Stomach (tissue), 19 donors: ENCODE measurements around the gene PNCK. TPM values are rescaled to one million over a fixed set of nuclear protein-coding genes. Genes with fewer than 3 reads are reported as not detected.

Experiments used
- DNase-seq, 2 donors: peaks; one replicate each; pipeline versions ENCODE4 v3.0.0 to v3.0.0-alpha.2; 2013 to 2019
- H3K27ac ChIP-seq, 5 donors: fragments of 200-600 bp in 4 of 5; sonication (generic) in 4 of 5; one replicate each; pipeline ENCODE4 v1.5.1; 2013 to 2019; ENCODE audit warnings: mild to moderate bottlenecking in 1 of 5, moderate library complexity in 1 of 5
- H3K27me3 ChIP-seq, 3 donors: fragments of 200-600 bp; sonication (generic); one replicate each; pipeline ENCODE4 v1.5.1; 2017 to 2019; ENCODE audit warnings: mixed run types in 1 of 3
- H3K36me3 ChIP-seq, 4 donors: fragments of 200-600 bp; sonication (generic); 1 replicate in 3 of 4; 2 replicates in 1 of 4; pipeline ENCODE4 v1.5.1; 2016 to 2019
- H3K4me1 ChIP-seq, 4 donors: fragments of 200-600 bp; sonication (generic); one replicate each; pipeline ENCODE4 v1.5.1; 2016 to 2019
- H3K4me3 ChIP-seq, 4 donors: fragments of 200-600 bp; sonication (generic) in 3 of 4; one replicate each; pipeline ENCODE4 v1.5.1; 2016 to 2019; ENCODE audit warnings: mild to moderate bottlenecking in 1 of 4
- H3K9me3 ChIP-seq, 4 donors: fragments of 200-600 bp; sonication (generic); one replicate each; pipeline ENCODE4 v1.5.1; 2016 to 2019
- EP300 ChIP-seq: sonication (generic); formaldehyde crosslinking; IDR thresholded peaks from one replicate; pipeline ENCODE4 v1.6.1; 2017; ENCODE audit warnings: antibody characterized with exemption
- POLR2A ChIP-seq, 4 donors: fragments of 450-650 bp; IDR thresholded peaks; one replicate each; pipeline ENCODE4 v1.6.1; 2016; ENCODE audit warnings: antibody characterized with exemption in 4 of 4, control low read depth in 2 of 4, mild to moderate bottlenecking in 1 of 4, moderate library complexity in 1 of 4
- POLR2AphosphoS5 ChIP-seq, 3 donors: sonication (generic); formaldehyde crosslinking; IDR thresholded peaks; one replicate each; pipeline ENCODE4 v1.6.1; 2016; ENCODE audit warnings: antibody characterized with exemption in 3 of 3
- WGBS, 5 donors: extraction: QIAGEN DNeasy Blood & Tissue Kit in 3 of 5; methylation state at CpG; one replicate each; pipeline versions ENCODE4 v1.1.5 to v1.1.7; 2013 to 2018; 5-methylcytosine and 5-hydroxymethylcytosine counted together
- intact Hi-C: fragments of 100-400 bp; cut with DNase I; formaldehyde crosslinking; loops from one replicate; pipeline ENCODE4 v1.15.1; 2023; ENCODE audit warnings: low total_unique reads
- long read RNA-seq, 10 donors: transcript quantifications; one replicate each; lab custom pipeline, GENCODE V29; 2026
- polyA plus RNA-seq, 3 donors: library from polyadenylated mRNA; stranded (reverse); fragments of 200-250 nt; gene quantifications; one replicate each; pipeline ENCODE4 v1.2.3, GENCODE V29; 2013
- total RNA-seq, 5 donors: library from RNA; depleted of rRNA; stranded (reverse); fragments of >200 nt; gene quantifications; one replicate each; pipeline versions ENCODE4 v1.1.0 to v1.2.3, GENCODE V29; 2014 to 2016
- TF ChIP-seq, protein P1 (sequence below), 7 experiments: fragments of 450-650 bp in 4 of 7; fragments of 200-600 bp in 3 of 7; sonication (generic) in 3 of 7; IDR thresholded peaks; one replicate each; pipeline ENCODE4 v1.5.1; 2016 to 2019; ENCODE audit warnings: antibody characterized with exemption in 7 of 7, control low read depth in 2 of 7, mild to moderate bottlenecking in 1 of 7
- donor health status: healthy with polysubstance abuse.
- donor health status: Bipolar disorder and iron deficiency.
- donor health status: healthy.

PNCK gene
- total RNA-seq (10 to 100 TPM in 2 of 5 donors, 1 to 10 TPM in 2, under 1 TPM in 1; 0.87 to 21.0 (median 8.3) TPM), polyA plus RNA-seq (10 to 100 TPM in 1 of 3 donors, under 1 TPM in 1, not detected in 1; 0.44 to 14.9 TPM)
- long read RNA-seq, donor 1, partial matches to known transcripts, result 0 of 5 reads
- long read RNA-seq, donor 1, other reads (novel, unspliced or antisense), result 0 of 5 reads
- long read RNA-seq, donor 2, transcript PNCK-201 (12 exons, 1,508 nt), result major isoform, 8 of 53 reads
- long read RNA-seq, donor 2, partial matches to known transcripts, result 44 of 53 reads
- long read RNA-seq, donor 2, other reads (novel, unspliced or antisense), result 0 of 53 reads
- long read RNA-seq, donor 3, result 0 reads
- long read RNA-seq, donor 4, partial matches to known transcripts, result 0 of 1 reads
- long read RNA-seq, donor 4, other reads (novel, unspliced or antisense), result 0 of 1 reads
- long read RNA-seq, donor 5, partial matches to known transcripts, result 30 of 31 reads
- long read RNA-seq, donor 5, other reads (novel, unspliced or antisense), result 0 of 31 reads
- long read RNA-seq, donor 6, transcript PNCK-201 (12 exons, 1,508 nt), result major isoform, 9 of 16 reads
- long read RNA-seq, donor 6, partial matches to known transcripts, result 7 of 16 reads
- long read RNA-seq, donor 6, other reads (novel, unspliced or antisense), result 0 of 16 reads
- long read RNA-seq, donor 7, transcript PNCK-201 (12 exons, 1,508 nt), result major isoform, 12 of 18 reads
- long read RNA-seq, donor 7, partial matches to known transcripts, result 5 of 18 reads
- long read RNA-seq, donor 7, other reads (novel, unspliced or antisense), result 0 of 18 reads
- long read RNA-seq, donor 8, partial matches to known transcripts, result 11 of 11 reads
- long read RNA-seq, donor 8, other reads (novel, unspliced or antisense), result 0 of 11 reads
- long read RNA-seq, donor 9, partial matches to known transcripts, result 35 of 37 reads
- long read RNA-seq, donor 9, other reads (novel, unspliced or antisense), result 0 of 37 reads
- long read RNA-seq, donor 10, partial matches to known transcripts, result 17 of 21 reads
- long read RNA-seq, donor 10, other reads (novel, unspliced or antisense), result 0 of 21 reads

DNA sequence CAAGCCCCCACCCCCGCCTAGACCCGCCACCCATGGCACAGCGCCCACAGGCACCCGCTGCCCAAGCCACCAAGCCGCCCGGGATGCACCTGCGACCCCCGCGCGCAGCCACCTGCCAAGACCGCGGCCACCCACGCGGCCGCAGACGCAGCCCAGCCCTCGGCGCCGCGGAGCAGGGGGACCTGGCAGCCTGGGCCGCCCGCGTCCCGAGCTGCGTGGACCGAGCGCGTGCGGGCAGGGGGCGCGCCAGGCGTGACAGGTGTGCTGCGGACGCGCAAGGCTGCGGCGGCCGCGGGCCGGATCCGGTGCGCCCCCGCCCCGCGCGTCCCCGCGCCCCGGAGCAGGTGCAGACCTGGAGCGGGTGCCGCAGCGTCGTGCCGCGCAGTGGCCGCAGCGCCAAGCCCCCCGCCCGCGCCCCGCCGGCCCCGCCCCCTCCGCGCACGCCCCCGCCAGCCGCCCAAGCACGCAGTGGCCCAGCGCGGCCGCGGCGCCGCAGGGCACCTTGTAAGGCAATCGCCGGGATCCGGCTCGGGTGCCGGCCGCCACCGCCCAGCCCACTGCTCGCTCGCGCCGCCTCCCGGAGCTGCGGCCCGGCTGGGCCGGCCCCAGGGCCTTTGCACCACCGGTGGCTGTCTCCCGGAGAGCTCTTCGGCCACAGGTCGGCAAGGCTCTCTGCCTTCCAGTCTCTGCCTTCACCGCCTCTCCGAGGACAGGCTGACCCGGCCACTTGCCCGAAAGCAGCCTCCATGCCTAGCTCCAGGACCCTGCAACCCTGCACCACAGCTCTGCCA is at the start of gene PNCK:
TSS of gene PNCK (minus strand) at position 386 of the 791 bp plus-strand sequence. CDS start 737 bp downstream, outside the sequence.
- peak in 1 of 2 donors; percentile 54 for DNase-seq
- Histone ChIP-seq H3K27ac (no peak within 1 kb of the TSS), H3K9me3 (no peaks in the 10 kb centered on the region), H3K4me1 (peaks cover 0 to 5% (median 0%) of the 10 kb centered on the region in 4 donors), H3K36me3 (no peaks in the 10 kb centered on the region), H3K4me3 (peak within 1 kb of the TSS in 2 of 4 donors; percentile 24 to 33), H3K27me3 (peaks cover 0 to 41% (median 35%) of the 10 kb centered on the region in 3 donors)
- 9 to 54% (median 10%) methylated on average over 2 to 72 of the region's 98 CpGs for WGBS, 5 donors
- intact Hi-C loops, result no loop called here
- no peak for TF ChIP-seq POLR2A (IDR thresholded peaks at IDR 0.05)
- TF ChIP-seq, protein P1, sequence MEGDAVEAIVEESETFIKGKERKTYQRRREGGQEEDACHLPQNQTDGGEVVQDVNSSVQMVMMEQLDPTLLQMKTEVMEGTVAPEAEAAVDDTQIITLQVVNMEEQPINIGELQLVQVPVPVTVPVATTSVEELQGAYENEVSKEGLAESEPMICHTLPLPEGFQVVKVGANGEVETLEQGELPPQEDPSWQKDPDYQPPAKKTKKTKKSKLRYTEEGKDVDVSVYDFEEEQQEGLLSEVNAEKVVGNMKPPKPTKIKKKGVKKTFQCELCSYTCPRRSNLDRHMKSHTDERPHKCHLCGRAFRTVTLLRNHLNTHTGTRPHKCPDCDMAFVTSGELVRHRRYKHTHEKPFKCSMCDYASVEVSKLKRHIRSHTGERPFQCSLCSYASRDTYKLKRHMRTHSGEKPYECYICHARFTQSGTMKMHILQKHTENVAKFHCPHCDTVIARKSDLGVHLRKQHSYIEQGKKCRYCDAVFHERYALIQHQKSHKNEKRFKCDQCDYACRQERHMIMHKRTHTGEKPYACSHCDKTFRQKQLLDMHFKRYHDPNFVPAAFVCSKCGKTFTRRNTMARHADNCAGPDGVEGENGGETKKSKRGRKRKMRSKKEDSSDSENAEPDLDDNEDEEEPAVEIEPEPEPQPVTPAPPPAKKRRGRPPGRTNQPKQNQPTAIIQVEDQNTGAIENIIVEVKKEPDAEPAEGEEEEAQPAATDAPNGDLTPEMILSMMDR (IDR thresholded peaks at IDR 0.05), result no peak
- no peak for TF ChIP-seq POLR2AphosphoS5 (IDR thresholded peaks at IDR 0.05)
- no peak for TF ChIP-seq EP300

DNA sequence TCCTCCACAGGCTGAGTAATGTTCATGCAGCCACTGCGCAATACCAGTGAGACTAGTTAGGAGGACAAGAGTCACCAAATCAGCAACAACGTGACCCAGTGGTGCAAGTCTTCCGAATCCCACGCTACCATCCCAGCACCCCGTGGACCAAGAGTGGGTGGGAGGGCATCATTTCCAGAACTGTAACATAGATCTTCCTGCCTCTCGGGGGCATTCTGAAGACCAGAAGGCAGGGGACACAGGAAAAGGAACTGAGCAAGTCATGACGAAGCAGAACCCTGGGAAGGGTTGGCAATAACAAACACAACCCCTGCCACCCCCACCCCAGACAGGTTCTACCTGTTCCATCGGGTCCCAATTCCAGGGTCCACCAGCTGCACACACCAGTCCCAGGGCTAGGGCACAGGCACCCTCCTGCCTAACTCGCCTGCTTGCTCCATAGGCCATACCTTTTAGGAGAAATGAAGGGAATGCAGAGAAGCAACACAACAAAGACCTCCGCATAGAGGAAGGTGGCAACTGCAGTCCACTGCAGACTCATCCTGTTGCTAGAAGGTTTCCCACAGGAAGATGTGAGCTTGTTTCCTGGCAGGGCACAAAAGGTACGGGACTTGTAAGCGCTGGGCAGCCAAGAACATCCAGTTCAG is 49.2 kb upstream of the PNCK start:
- H3K36me3 ChIP-seq, result peaks cover 5 to 33% (median 30%) of the 10 kb centered on the region in 4 donors
- peak in 1 of 2 donors; percentile 52 for DNase-seq
- 20 to 56% (median 27%) methylated on average over 11 to 12 of the region's 12 CpGs for WGBS, 5 donors
- peaks cover 0 to 15% (median 4%) of the 10 kb centered on the region in 4 donors for H3K9me3 ChIP-seq
- TF ChIP-seq POLR2A (IDR thresholded peaks at IDR 0.05) (no peak), POLR2AphosphoS5 (IDR thresholded peaks at IDR 0.05) (no peak), EP300 (no peak)
- TF ChIP-seq, protein P1 (IDR thresholded peaks at IDR 0.05), result no peak
- H3K4me1 ChIP-seq, result peaks cover 41 to 57% (median 44%) of the 10 kb centered on the region in 4 donors
- H3K4me3 ChIP-seq, result peak overlapping the region; percentile 58 to 74 (median 70)
- intact Hi-C loops, result no loop called here
- H3K27ac ChIP-seq, result peak overlapping the region; percentile 80 to 91 (median 88)
- peaks cover 0 to 5% (median 0%) of the 10 kb centered on the region in 3 donors for H3K27me3 ChIP-seq

DNA sequence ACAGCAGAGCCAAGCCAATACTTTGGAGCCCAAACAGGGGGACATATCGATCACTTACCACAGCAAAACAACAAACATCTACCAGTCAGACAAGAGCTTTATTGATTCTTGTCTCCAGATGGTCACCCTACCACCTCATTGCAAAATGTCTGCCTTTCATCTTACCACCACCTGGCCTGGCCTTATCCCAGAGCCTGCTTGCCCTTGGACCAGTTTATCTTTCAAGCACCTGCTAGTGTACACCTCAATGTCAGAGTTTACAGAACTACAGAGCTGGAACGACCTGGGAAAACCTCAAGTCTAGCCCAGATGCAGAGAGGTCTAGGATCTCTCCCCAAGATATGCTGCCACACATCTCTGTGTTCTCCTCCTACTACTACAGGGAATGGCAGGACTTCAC is 46.1 kb upstream of the PNCK start:
- H3K4me1 ChIP-seq, result peaks cover 11 to 27% (median 15%) of the 10 kb centered on the region in 4 donors
- H3K9me3 ChIP-seq, result peaks cover 0 to 15% (median 4%) of the 10 kb centered on the region in 4 donors
- no peak for DNase-seq
- 33 to 67% (median 52%) methylated on average over 1 to 2 of the region's 2 CpGs for WGBS, 5 donors
- H3K36me3 ChIP-seq, result peaks cover 10 to 58% (median 53%) of the 10 kb centered on the region in 4 donors
- H3K4me3 ChIP-seq, result no peak overlapping the region
- H3K27ac ChIP-seq, result no peak overlapping the region
- intact Hi-C loops, result no loop called here
- TF ChIP-seq EP300, result no peak
- TF ChIP-seq, protein P1 (IDR thresholded peaks at IDR 0.05), result no peak
- no peak for TF ChIP-seq POLR2AphosphoS5 (IDR thresholded peaks at IDR 0.05)
- no peak for TF ChIP-seq POLR2A (IDR thresholded peaks at IDR 0.05)
- peaks cover 0 to 5% (median 0%) of the 10 kb centered on the region in 3 donors for H3K27me3 ChIP-seq
